ENCODE results near the gene SERPINB4. TPM values are rescaled to one million over a fixed set of nuclear protein-coding genes. Genes with fewer than 3 reads are reported as not detected.

Gene SERPINB4
- polyA plus RNA-seq, 1 of the 3 experiments (the other 2 are of a cell fraction): not detected

DNA sequence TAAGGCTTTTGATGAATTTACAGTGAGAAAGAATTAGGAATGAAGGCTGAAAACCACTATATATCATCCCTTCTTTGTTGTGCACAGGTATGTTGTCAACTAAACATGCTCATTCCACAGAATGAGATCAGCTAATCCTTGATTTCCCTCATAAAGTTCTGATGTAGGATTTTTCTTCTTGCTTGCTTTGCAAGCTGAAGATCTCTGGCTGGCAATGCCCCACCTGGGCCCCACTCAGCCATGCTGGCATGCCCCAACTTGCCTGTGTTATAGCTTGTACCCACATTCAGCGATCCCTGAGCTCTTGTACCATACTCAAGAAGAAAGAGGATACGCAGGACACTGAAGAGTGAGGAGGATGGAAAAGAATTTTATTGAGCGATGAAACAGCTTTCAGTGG is 40.7 kb upstream of the SERPINB4 start:
- Histone ChIP-seq H3K9ac (no peak overlapping the region), H2AFZ (ENCODE audit: low read depth) (no peak overlapping the region), H3K79me2 (ENCODE audit: insufficient read depth) (no peaks in the 10 kb centered on the region), H3K27me3 (ENCODE audit: insufficient read depth) (peaks cover 4% of the 10 kb centered on the region; the same call in 1 of the 2 replicates), H3K9me3 (no peaks in the 10 kb centered on the region), H3K4me1 (ENCODE audit: control insufficient read depth in 1 of 2, insufficient read depth in 2 of 2, low read depth in 1 of 2, low read length in 1 of 2) (peaks cover 0 to 8% of the 10 kb centered on the region in 2 experiments; a peak in 1 of 4 replicates), H3K27ac (ENCODE audit: low read depth in 2 of 2, low read length in 1 of 2) (no peak overlapping the region), H3K4me2 (no peak overlapping the region), H3F3A (replicated peaks; ENCODE audit: insufficient read depth) (no peaks in the 10 kb centered on the region), H3K4me3 (ENCODE audit: low read depth in 2 of 2, low read length in 1 of 2) (no peak overlapping the region), H3K36me3 (replicated peaks in 1 of 2; ENCODE audit: control insufficient read depth in 1 of 2, insufficient read depth in 2 of 2, low read length in 1 of 2) (no peaks in the 10 kb centered on the region), H4K20me1 (ENCODE audit: insufficient read depth) (no peaks in the 10 kb centered on the region), H3K9me2 (no peaks in the 10 kb centered on the region)
- TF ChIP-seq FOXM1 (IDR thresholded peaks at IDR 0.05; ENCODE audit: low read depth) (no peak), MXI1 (IDR thresholded peaks at IDR 0.05; ENCODE audit: low read depth, low read length) (no peak), TEAD4 (IDR thresholded peaks at IDR 0.05; ENCODE audit: borderline replicate concordance, insufficient read depth) (no peak), SMC3 (IDR thresholded peaks at IDR 0.05; ENCODE audit: low read depth, low read length) (no peak), GATA2 (CRISPR knock-in tag; IDR thresholded peaks at IDR 0.05) (no peak), FOSL2 (IDR thresholded peaks at IDR 0.05; ENCODE audit: borderline replicate concordance, low read depth) (no peak), YY1 (IDR thresholded peaks at IDR 0.05; ENCODE audit: low read depth) (no peak), RCOR1 (IDR thresholded peaks at IDR 0.05; ENCODE audit: low read length) (no peak)
- TF ChIP-seq, protein P1, sequence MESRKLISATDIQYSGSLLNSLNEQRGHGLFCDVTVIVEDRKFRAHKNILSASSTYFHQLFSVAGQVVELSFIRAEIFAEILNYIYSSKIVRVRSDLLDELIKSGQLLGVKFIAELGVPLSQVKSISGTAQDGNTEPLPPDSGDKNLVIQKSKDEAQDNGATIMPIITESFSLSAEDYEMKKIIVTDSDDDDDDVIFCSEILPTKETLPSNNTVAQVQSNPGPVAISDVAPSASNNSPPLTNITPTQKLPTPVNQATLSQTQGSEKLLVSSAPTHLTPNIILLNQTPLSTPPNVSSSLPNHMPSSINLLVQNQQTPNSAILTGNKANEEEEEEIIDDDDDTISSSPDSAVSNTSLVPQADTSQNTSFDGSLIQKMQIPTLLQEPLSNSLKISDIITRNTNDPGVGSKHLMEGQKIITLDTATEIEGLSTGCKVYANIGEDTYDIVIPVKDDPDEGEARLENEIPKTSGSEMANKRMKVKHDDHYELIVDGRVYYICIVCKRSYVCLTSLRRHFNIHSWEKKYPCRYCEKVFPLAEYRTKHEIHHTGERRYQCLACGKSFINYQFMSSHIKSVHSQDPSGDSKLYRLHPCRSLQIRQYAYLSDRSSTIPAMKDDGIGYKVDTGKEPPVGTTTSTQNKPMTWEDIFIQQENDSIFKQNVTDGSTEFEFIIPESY (IDR thresholded peaks at IDR 0.05; ENCODE audit: borderline replicate concordance, low read depth): no peak
- TF ChIP-seq, protein P2, sequence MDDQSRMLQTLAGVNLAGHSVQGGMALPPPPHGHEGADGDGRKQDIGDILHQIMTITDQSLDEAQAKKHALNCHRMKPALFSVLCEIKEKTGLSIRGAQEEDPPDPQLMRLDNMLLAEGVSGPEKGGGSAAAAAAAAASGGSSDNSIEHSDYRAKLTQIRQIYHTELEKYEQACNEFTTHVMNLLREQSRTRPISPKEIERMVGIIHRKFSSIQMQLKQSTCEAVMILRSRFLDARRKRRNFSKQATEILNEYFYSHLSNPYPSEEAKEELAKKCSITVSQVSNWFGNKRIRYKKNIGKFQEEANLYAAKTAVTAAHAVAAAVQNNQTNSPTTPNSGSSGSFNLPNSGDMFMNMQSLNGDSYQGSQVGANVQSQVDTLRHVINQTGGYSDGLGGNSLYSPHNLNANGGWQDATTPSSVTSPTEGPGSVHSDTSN (IDR thresholded peaks at IDR 0.05): no peak
- ChIA-PET POLR2A (no interaction called here), CTCF (interaction anchor here (1.3 kb wide), 1 partner anchor 167 kb away, joined by 4 read pairs; no protein-coding TSS in a partner anchor)
- WGBS (ENCODE audit: low lambda C conversion rate): 29% methylated on average over 3 of the region's 3 CpGs
- no peak for DNase-seq

DNA sequence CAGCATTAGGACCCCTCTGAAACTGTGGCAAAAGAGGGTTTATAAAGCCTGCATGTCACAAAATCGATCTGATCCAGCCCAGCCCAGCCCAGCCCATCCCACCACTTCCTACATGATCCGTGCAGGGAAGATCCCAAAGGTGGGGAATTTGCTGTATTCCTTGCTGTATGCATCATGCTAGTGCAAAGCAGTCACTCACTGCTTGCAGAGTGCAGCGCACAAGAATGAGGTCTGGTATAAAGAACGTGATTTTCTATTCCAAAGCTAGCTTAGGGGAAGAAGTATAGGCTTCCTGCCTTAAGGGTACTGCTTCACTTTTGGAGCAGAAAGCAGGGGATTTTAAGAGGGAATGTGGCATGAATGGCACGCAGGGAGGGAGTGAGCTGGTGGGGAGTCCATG is 39.8 kb upstream of the SERPINB4 start:
- Histone ChIP-seq H3K9me3 (no peaks in the 10 kb centered on the region), H3F3A (replicated peaks; ENCODE audit: insufficient read depth) (no peaks in the 10 kb centered on the region), H3K27me3 (ENCODE audit: insufficient read depth) (peaks cover 4% of the 10 kb centered on the region; the same call in 1 of the 2 replicates), H3K4me3 (ENCODE audit: low read depth in 2 of 2, low read length in 1 of 2) (no peak overlapping the region), H3K4me2 (no peak overlapping the region), H3K36me3 (replicated peaks in 1 of 2; ENCODE audit: control insufficient read depth in 1 of 2, insufficient read depth in 2 of 2, low read length in 1 of 2) (no peaks in the 10 kb centered on the region), H3K9ac (no peak overlapping the region), H3K9me2 (no peaks in the 10 kb centered on the region), H2AFZ (ENCODE audit: low read depth) (no peak overlapping the region), H3K79me2 (ENCODE audit: insufficient read depth) (no peaks in the 10 kb centered on the region), H3K27ac (ENCODE audit: low read depth in 2 of 2, low read length in 1 of 2) (no peak overlapping the region), H4K20me1 (ENCODE audit: insufficient read depth) (no peaks in the 10 kb centered on the region), H3K4me1 (ENCODE audit: control insufficient read depth in 1 of 2, insufficient read depth in 2 of 2, low read depth in 1 of 2, low read length in 1 of 2) (peaks cover 0 to 8% of the 10 kb centered on the region in 2 experiments; a peak in 1 of 4 replicates)
- POLR2A ChIA-PET: no interaction called here
- CTCF ChIA-PET: interaction anchor here (1.3 kb wide), 1 partner anchor 166 kb away, joined by 4 read pairs; no protein-coding TSS in a partner anchor
- no peak for DNase-seq
- 1% methylated on average over 5 of the region's 5 CpGs for WGBS (ENCODE audit: low lambda C conversion rate)
- TF ChIP-seq RXRA (IDR thresholded peaks at IDR 0.05; ENCODE audit: borderline replicate concordance, low read depth) (no peak), GATA2 (CRISPR knock-in tag; IDR thresholded peaks at IDR 0.05) (no peak), EZH2phosphoT487 (IDR thresholded peaks at IDR 0.05; ENCODE audit: borderline replicate concordance, low read depth) (no peak), SIN3A (IDR thresholded peaks at IDR 0.05; ENCODE audit: borderline replicate concordance, low read depth, low read length) (no peak), YY1 (IDR thresholded peaks at IDR 0.05; ENCODE audit: low read depth) (no peak), EP300 (IDR thresholded peaks at IDR 0.05; ENCODE audit: borderline replicate concordance in 1 of 2, low read depth in 1 of 2, low read length in 1 of 2) (no peak), USF1 (IDR thresholded peaks at IDR 0.05; ENCODE audit: borderline replicate concordance, low read depth) (no peak), MXI1 (IDR thresholded peaks at IDR 0.05; ENCODE audit: low read depth, low read length) (no peak), TEAD4 (IDR thresholded peaks at IDR 0.05; ENCODE audit: borderline replicate concordance, insufficient read depth) (no peak), TCF12 (IDR thresholded peaks at IDR 0.05) (no peak), SMC3 (IDR thresholded peaks at IDR 0.05; ENCODE audit: low read depth, low read length) (no peak), NRF1 (IDR thresholded peaks at IDR 0.05; ENCODE audit: low read depth, low read length) (no peak), ELF1 (IDR thresholded peaks at IDR 0.05) (no peak)
- TF ChIP-seq, protein P1 (IDR thresholded peaks at IDR 0.05; ENCODE audit: borderline replicate concordance, low read depth): no peak
- TF ChIP-seq, protein P3, sequence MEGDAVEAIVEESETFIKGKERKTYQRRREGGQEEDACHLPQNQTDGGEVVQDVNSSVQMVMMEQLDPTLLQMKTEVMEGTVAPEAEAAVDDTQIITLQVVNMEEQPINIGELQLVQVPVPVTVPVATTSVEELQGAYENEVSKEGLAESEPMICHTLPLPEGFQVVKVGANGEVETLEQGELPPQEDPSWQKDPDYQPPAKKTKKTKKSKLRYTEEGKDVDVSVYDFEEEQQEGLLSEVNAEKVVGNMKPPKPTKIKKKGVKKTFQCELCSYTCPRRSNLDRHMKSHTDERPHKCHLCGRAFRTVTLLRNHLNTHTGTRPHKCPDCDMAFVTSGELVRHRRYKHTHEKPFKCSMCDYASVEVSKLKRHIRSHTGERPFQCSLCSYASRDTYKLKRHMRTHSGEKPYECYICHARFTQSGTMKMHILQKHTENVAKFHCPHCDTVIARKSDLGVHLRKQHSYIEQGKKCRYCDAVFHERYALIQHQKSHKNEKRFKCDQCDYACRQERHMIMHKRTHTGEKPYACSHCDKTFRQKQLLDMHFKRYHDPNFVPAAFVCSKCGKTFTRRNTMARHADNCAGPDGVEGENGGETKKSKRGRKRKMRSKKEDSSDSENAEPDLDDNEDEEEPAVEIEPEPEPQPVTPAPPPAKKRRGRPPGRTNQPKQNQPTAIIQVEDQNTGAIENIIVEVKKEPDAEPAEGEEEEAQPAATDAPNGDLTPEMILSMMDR (IDR thresholded peaks at IDR 0.05): no peak
